ENCODE results near the gene NRTN.

The NRTN gene

GRCh38 chr19:5799247-5800241 lies 5.3 kb upstream of the NRTN start:
- DNase-seq (ENCODE audit: low spot score in 2 of 2), result no peak
- H3K4me3 ChIP-seq, result no peak overlapping the region
- H3K4me1 ChIP-seq, result peaks cover 9% of the 10 kb centered on the region
- in situ Hi-C loops (cut with MboI; ENCODE audit: low sequenced_read_pairs), result loop anchor here (5.0 kb wide), 1 partner anchor 223 kb away; no protein-coding TSS in a partner anchor
- H3K36me3 ChIP-seq (replicated peaks), result no peaks in the 10 kb centered on the region
- no peaks in the 10 kb centered on the region for H3K9me3 ChIP-seq
- H3K27me3 ChIP-seq (ENCODE audit: low read depth), result no peaks in the 10 kb centered on the region

GRCh38 chr19:5800361-5801270 lies 4.3 kb upstream of the NRTN start:
- H3K4me3 ChIP-seq, result no peak overlapping the region
- H3K9me3 ChIP-seq, result no peaks in the 10 kb centered on the region
- peaks cover 11% of the 10 kb centered on the region for H3K4me1 ChIP-seq
- in situ Hi-C loops (cut with MboI; ENCODE audit: low sequenced_read_pairs), result loop anchor here (5.0 kb wide), 1 partner anchor 222 kb away; no protein-coding TSS in a partner anchor
- no peaks in the 10 kb centered on the region for H3K27me3 ChIP-seq (ENCODE audit: low read depth)
- H3K36me3 ChIP-seq (replicated peaks), result no peaks in the 10 kb centered on the region
- DNase-seq (ENCODE audit: low spot score in 2 of 2), result no peak

- no peak overlapping the region for H3K4me3 ChIP-seq
- peak in 1 of 2 experiments; percentile 61 for DNase-seq (ENCODE audit: low spot score in 2 of 2)
- H3K9me3 ChIP-seq, result no peaks in the 10 kb centered on the region
- H3K4me1 ChIP-seq, result peaks cover 13% of the 10 kb centered on the region
- H3K27me3 ChIP-seq (ENCODE audit: low read depth), result no peaks in the 10 kb centered on the region
- H3K36me3 ChIP-seq (replicated peaks), result no peaks in the 10 kb centered on the region
- in situ Hi-C loops (cut with MboI; ENCODE audit: low sequenced_read_pairs), result loop anchor here (5.0 kb wide), 1 partner anchor 220 kb away; no protein-coding TSS in a partner anchor
Observed at GRCh38 chr19:5801796-5802619, 2.9 kb upstream of the NRTN start.

GRCh38 chr19:5803441-5803751 lies 1.5 kb upstream of the NRTN start:
- H3K4me3 ChIP-seq, result no peak overlapping the region
- no peaks in the 10 kb centered on the region for H3K36me3 ChIP-seq (replicated peaks)

GRCh38 chr19:5803752-5804515 lies 933 bp upstream of the NRTN start:
- in situ Hi-C loops (cut with MboI; ENCODE audit: low sequenced_read_pairs), result loop anchor here (5.0 kb wide), 1 partner anchor 218 kb away; no protein-coding TSS in a partner anchor
- no peaks in the 10 kb centered on the region for H3K27me3 ChIP-seq (ENCODE audit: low read depth)
- peaks cover 13% of the 10 kb centered on the region for H3K4me1 ChIP-seq
- DNase-seq (ENCODE audit: low spot score in 2 of 2), result peak; percentile 85 to 98
- no peaks in the 10 kb centered on the region for H3K9me3 ChIP-seq
- no peaks in the 10 kb centered on the region for H3K36me3 ChIP-seq (replicated peaks)
- H3K4me3 ChIP-seq, result peak overlapping the region; percentile 27

More at GRCh38 chr19:5803441-5803751, 1.5 kb upstream of the NRTN start:
- in situ Hi-C loops (cut with MboI; ENCODE audit: low sequenced_read_pairs), result loop anchor here (5.0 kb wide), 1 partner anchor 219 kb away; no protein-coding TSS in a partner anchor
- DNase-seq (ENCODE audit: low spot score in 2 of 2), result no peak
- H3K4me1 ChIP-seq, result peaks cover 13% of the 10 kb centered on the region
- no peaks in the 10 kb centered on the region for H3K9me3 ChIP-seq
- H3K27me3 ChIP-seq (ENCODE audit: low read depth), result no peaks in the 10 kb centered on the region

- no peaks in the 10 kb centered on the region for H3K9me3 ChIP-seq
- H3K4me1 ChIP-seq, result peaks cover 13% of the 10 kb centered on the region
- H3K27me3 ChIP-seq (ENCODE audit: low read depth), result no peaks in the 10 kb centered on the region
- in situ Hi-C loops (cut with MboI; ENCODE audit: low sequenced_read_pairs), result loop anchor here (5.0 kb wide), 1 partner anchor 87 kb away; no protein-coding TSS in a partner anchor
- H3K36me3 ChIP-seq (replicated peaks), result no peaks in the 10 kb centered on the region
- DNase-seq (ENCODE audit: low spot score in 2 of 2), result peak; percentile 71 to 94
- H3K4me3 ChIP-seq, result peak overlapping the region; percentile 47
Observed at GRCh38 chr19:5805462-5806132, 730 bp downstream of the NRTN start.

GRCh38 chr19:5806133-5806489 lies 1.2 kb downstream of the NRTN start:
- H3K4me3 ChIP-seq, result peak overlapping the region; percentile 47
- H3K4me1 ChIP-seq, result peaks cover 13% of the 10 kb centered on the region
- H3K27me3 ChIP-seq (ENCODE audit: low read depth), result no peaks in the 10 kb centered on the region
- in situ Hi-C loops (cut with MboI; ENCODE audit: low sequenced_read_pairs), result loop anchor here (5.0 kb wide), 1 partner anchor 86 kb away; no protein-coding TSS in a partner anchor
- H3K36me3 ChIP-seq (replicated peaks), result no peaks in the 10 kb centered on the region
- no peak for DNase-seq (ENCODE audit: low spot score in 2 of 2)
- H3K9me3 ChIP-seq, result no peaks in the 10 kb centered on the region

GRCh38 chr19:5806905-5807304 lies 2.0 kb downstream of the NRTN start:
- in situ Hi-C loops (cut with MboI; ENCODE audit: low sequenced_read_pairs), result loop anchor here (5.0 kb wide), 1 partner anchor 85 kb away; no protein-coding TSS in a partner anchor

GRCh38 chr19:5808120-5808816 lies 3.4 kb downstream of the NRTN start:
- Histone ChIP-seq H3K36me3 (replicated peaks) (no peaks in the 10 kb centered on the region), H3K4me1 (peaks cover 13% of the 10 kb centered on the region), H3K4me3 (no peak overlapping the region), H3K27me3 (ENCODE audit: low read depth) (no peaks in the 10 kb centered on the region), H3K9me3 (no peaks in the 10 kb centered on the region)
- in situ Hi-C loops (cut with MboI; ENCODE audit: low sequenced_read_pairs), result loop anchor here (5.0 kb wide), 1 partner anchor 84 kb away; no protein-coding TSS in a partner anchor
- no peak for DNase-seq (ENCODE audit: low spot score in 2 of 2)

More at GRCh38 chr19:5806905-5807304, 2.0 kb downstream of the NRTN start:
- no peak for DNase-seq (ENCODE audit: low spot score in 2 of 2)
- Histone ChIP-seq H3K4me3 (no peak overlapping the region; the same call in 1 of the 2 replicates), H3K36me3 (replicated peaks) (no peaks in the 10 kb centered on the region), H3K4me1 (peaks cover 13% of the 10 kb centered on the region), H3K9me3 (no peaks in the 10 kb centered on the region), H3K27me3 (ENCODE audit: low read depth) (no peaks in the 10 kb centered on the region)

GRCh38 chr19:5809053-5809452 lies 4.2 kb downstream of the NRTN start:
- Histone ChIP-seq H3K4me3 (no peak overlapping the region), H3K36me3 (replicated peaks) (no peaks in the 10 kb centered on the region), H3K27me3 (ENCODE audit: low read depth) (no peaks in the 10 kb centered on the region), H3K9me3 (no peaks in the 10 kb centered on the region), H3K4me1 (peaks cover 9% of the 10 kb centered on the region; the same call in 1 of the 2 replicates)
- in situ Hi-C loops (cut with MboI; ENCODE audit: low sequenced_read_pairs), result loop anchor here (5.0 kb wide), 1 partner anchor 83 kb away; no protein-coding TSS in a partner anchor
- no peak for DNase-seq (ENCODE audit: low spot score in 2 of 2)

- no peak overlapping the region for H3K4me3 ChIP-seq
- peaks cover 5% of the 10 kb centered on the region; the same call in 1 of the 2 replicates for H3K4me1 ChIP-seq
- in situ Hi-C loops (cut with MboI; ENCODE audit: low sequenced_read_pairs), result loop anchor here (5.0 kb wide), 1 partner anchor 83 kb away; no protein-coding TSS in a partner anchor
- H3K36me3 ChIP-seq (replicated peaks), result no peaks in the 10 kb centered on the region
- H3K27me3 ChIP-seq (ENCODE audit: low read depth), result no peaks in the 10 kb centered on the region
- no peak for DNase-seq (ENCODE audit: low spot score in 2 of 2)
- H3K9me3 ChIP-seq, result no peaks in the 10 kb centered on the region
Observed at GRCh38 chr19:5809469-5809868, 4.6 kb downstream of the NRTN start.

Data from HAP-1 (cell line).